B cell (primary cell): Measurements from ENCODE around the gene SLC22A12. TPM values are rescaled to one million over a fixed set of nuclear protein-coding genes. Genes with fewer than 3 reads are reported as not detected.

ENCODE experiments used
- ATAC-seq: fragments of 200-7000 bp; cut with Tn5 transposase; one replicate; pipeline ENCODE4 v1.10.0; 2021; ENCODE audit warnings: low read depth, mild to moderate bottlenecking, moderate number of reproducible peaks, moderate library complexity
- CTCF ChIA-PET: fragments of 350-600 bp; sonication (Branson Sonifier 250); formaldehyde crosslinking; loops from one replicate; lab custom pipeline; 2021; ENCODE audit warnings: antibody characterized with exemption, inconsistent platforms; lab: Charles Lee
- POLR2A ChIA-PET: fragments of 350-600 bp; sonication (Branson Sonifier 250); formaldehyde crosslinking; loops from one replicate; lab custom pipeline; 2021; ENCODE audit warnings: antibody characterized with exemption; lab: Charles Lee
- DNase-seq: peaks from one replicate; pipeline ENCODE4 v3.0.0; 2013
- H2AFZ ChIP-seq: 2 replicates; pipeline ENCODE4 v1.6.1; 2012; ENCODE audit warnings: mild to moderate bottlenecking, low read depth, low read length; ENCODE audit not compliant: insufficient read depth, poor library complexity, severe bottlenecking
- H3K27ac ChIP-seq, 2 donors: 1 replicate in 1 of 2; 2 replicates in 1 of 2; pipeline ENCODE4 v1.5.1; 2012 to 2013; ENCODE audit warnings: low read length in 2 of 2, mild to moderate bottlenecking in 2 of 2, moderate library complexity in 1 of 2
- H3K27me3 ChIP-seq, 4 experiments: fragments of 200-600 bp in 1 of 4; sonication (generic) in 1 of 4; replicated peaks in 1 of 4; 1 replicate in 2 of 4; 2 replicates in 2 of 4; pipeline versions ENCODE4 v1.6.1 to v1.7.0; 2013 to 2016; ENCODE audit warnings: low read length in 3 of 4, mild to moderate bottlenecking in 2 of 4, mixed read lengths in 1 of 4, moderate library complexity in 1 of 4; ENCODE audit not compliant: insufficient read depth in 4 of 4, control insufficient read depth in 3 of 4; ENCODE audit errors: control extremely low read depth in 1 of 4
- H3K36me3 ChIP-seq, 2 experiments: replicated peaks in 1 of 2; 1 replicate in 1 of 2; 2 replicates in 1 of 2; pipeline versions ENCODE4 v1.6.1 to v1.7.1; 2013; ENCODE audit warnings: low read length in 1 of 2; ENCODE audit not compliant: insufficient read depth in 2 of 2, control insufficient read depth in 1 of 2; ENCODE audit errors: control extremely low read depth in 1 of 2, extremely low read depth in 1 of 2
- H3K4me1 ChIP-seq, 2 donors: fragments of 200-600 bp in 1 of 2; sonication (generic) in 1 of 2; 1 replicate in 1 of 2; 2 replicates in 1 of 2; pipeline versions ENCODE4 v1.5.1 to v1.6.1; 2013 to 2017; ENCODE audit warnings: low read length in 2 of 2; ENCODE audit not compliant: control insufficient read depth in 2 of 2, insufficient read depth in 2 of 2
- H3K4me2 ChIP-seq: replicated peaks from 2 replicates; pipeline ENCODE3; 2012; ENCODE audit warnings: mild to moderate bottlenecking, low read depth, low read length; ENCODE audit not compliant: poor library complexity, severe bottlenecking
- H3K4me3 ChIP-seq, 5 experiments: fragments of 200-600 bp in 1 of 5; sonication (generic) in 1 of 5; 1 replicate in 3 of 5; 2 replicates in 2 of 5; pipeline versions ENCODE4 v1.5.1 to v1.7.0; 2011 to 2016; ENCODE audit warnings: low read length in 4 of 5, mild to moderate bottlenecking in 4 of 5, low read depth in 2 of 5, control low read depth in 1 of 5, moderate library complexity in 1 of 5; ENCODE audit not compliant: insufficient read depth in 1 of 5; ENCODE audit errors: control extremely low read depth in 1 of 5, extremely low read depth in 1 of 5
- H3K79me2 ChIP-seq: fragments of 200-600 bp; sonication (generic); one replicate; pipeline ENCODE4 v1.6.0; 2016; ENCODE audit warnings: low read length; ENCODE audit not compliant: control insufficient read depth, insufficient read depth
- H3K9ac ChIP-seq: fragments of 200-600 bp; sonication (generic); 2 replicates; pipeline ENCODE4 v1.6.1; 2017; ENCODE audit warnings: mild to moderate bottlenecking, low read length, moderate library complexity
- H3K9me3 ChIP-seq, 3 donors: one replicate each; pipeline versions ENCODE4 v1.6.1 to v1.7.1; 2013; ENCODE audit warnings: low read length in 2 of 3; ENCODE audit not compliant: control insufficient read depth in 2 of 3, insufficient read depth in 1 of 3; ENCODE audit errors: control extremely low read depth in 1 of 3
- H4K20me1 ChIP-seq: 2 replicates; pipeline ENCODE4 v1.6.0; 2012; ENCODE audit warnings: mild to moderate bottlenecking, low read length; ENCODE audit not compliant: insufficient read depth, control insufficient read depth, poor library complexity, severe bottlenecking
- H3K27ac Mint-ChIP-seq: one replicate; pipeline ENCODE4 v1.8.0; 2021; ENCODE audit warnings: mixed read lengths
- H3K27me3 Mint-ChIP-seq: one replicate; pipeline ENCODE4 v1.8.0; 2021; ENCODE audit warnings: mixed read lengths
- H3K4me1 Mint-ChIP-seq: one replicate; pipeline ENCODE4 v1.8.0; 2021; ENCODE audit warnings: mixed read lengths
- H3K4me3 Mint-ChIP-seq: one replicate; pipeline ENCODE4 v1.8.0; 2021; ENCODE audit warnings: mixed read lengths
- H3K9me3 Mint-ChIP-seq: one replicate; pipeline ENCODE4 v1.8.0; 2022; ENCODE audit warnings: mixed read lengths; ENCODE audit not compliant: insufficient read depth
- CTCF ChIP-seq: fragments of 200-600 bp; IDR thresholded peaks from one replicate; pipeline ENCODE4 v1.8.0; 2022; ENCODE audit warnings: antibody characterized with exemption, mild to moderate bottlenecking
- EZH2 ChIP-seq: IDR thresholded peaks from 2 replicates; pipeline ENCODE4 v1.6.1; 2012; ENCODE audit warnings: borderline replicate concordance, low read depth, mild to moderate bottlenecking, moderate library complexity, low read length; ENCODE audit not compliant: insufficient read depth, poor library complexity, severe bottlenecking
- WGBS: methylation state at CpG from one replicate; pipeline ENCODE4 v1.1.5; 2013; ENCODE audit warnings: missing lambda C conversion rate; ENCODE audit not compliant: insufficient coverage; 5-methylcytosine and 5-hydroxymethylcytosine counted together
- intact Hi-C: fragments of 100-400 bp; cut with micrococcal nuclease; formaldehyde crosslinking; loops from one replicate; pipeline ENCODE4 v1.10.0; 2022
- polyA plus RNA-seq: library from polyadenylated mRNA; depleted of rRNA; stranded (reverse); fragments of >200 nt; gene quantifications from 2 replicates; pipeline ENCODE4 v1.2.3, GENCODE V29; 2012
- total RNA-seq, 2 donors: library from RNA; stranded (reverse); fragments of 120-200 nt in 1 of 2; gene quantifications; 1 replicate in 1 of 2; 2 replicates in 1 of 2; pipeline versions ENCODE4 v1.2.3 to v1.2.4, GENCODE V29; 2013 to 2022

Gene SLC22A12
- total and polyA plus RNA-seq, 2 donors (not counting 1 experiment from before 2014, with no cell fraction given), result not detected

GRCh38 chr11:64586366-64586765, 4.7 kb upstream of the SLC22A12 start:
- H3K27ac Mint-ChIP-seq, result no peak overlapping the region
- intact Hi-C loops, result no loop called here
- no peaks in the 10 kb centered on the region for H3K4me1 Mint-ChIP-seq
- H3K9me3 ChIP-seq, result peaks cover 0 to 19% (median 5%) of the 10 kb centered on the region in 3 donors
- H3K4me3 ChIP-seq, result no peak overlapping the region
- no peak overlapping the region for H3K27ac ChIP-seq
- no peak overlapping the region for H2AFZ ChIP-seq
- ATAC-seq, result no peak
- no peaks in the 10 kb centered on the region for H3K79me2 ChIP-seq
- no peaks in the 10 kb centered on the region for H3K4me1 ChIP-seq
- no peak overlapping the region for H3K4me2 ChIP-seq
- ChIA-PET CTCF (no interaction called here), POLR2A (no interaction called here)
- peaks cover 0 to 4% (median 0%) of the 10 kb centered on the region in 4 experiments for H3K27me3 ChIP-seq
- H3K4me3 Mint-ChIP-seq, result no peak overlapping the region
- TF ChIP-seq EZH2 (no peak), CTCF (no peak)
- H3K9ac ChIP-seq, result no peak overlapping the region
- H4K20me1 ChIP-seq, result no peaks in the 10 kb centered on the region
- peaks cover 26% of the 10 kb centered on the region for H3K27me3 Mint-ChIP-seq
- peaks cover 10% of the 10 kb centered on the region for H3K9me3 Mint-ChIP-seq
- no peaks in the 10 kb centered on the region for H3K36me3 ChIP-seq
- DNase-seq, result no peak

- Mint-ChIP-seq H3K27ac (no peak overlapping the region), H3K4me1 (no peaks in the 10 kb centered on the region), H3K9me3 (peaks cover 10% of the 10 kb centered on the region), H3K4me3 (no peak overlapping the region), H3K27me3 (peaks cover 26% of the 10 kb centered on the region)
- no peaks in the 10 kb centered on the region for H3K79me2 ChIP-seq
- POLR2A ChIA-PET, result no interaction called here
- H3K4me1 ChIP-seq, result no peaks in the 10 kb centered on the region
- H3K36me3 ChIP-seq, result no peaks in the 10 kb centered on the region
- CTCF ChIA-PET, result no interaction called here
- H2AFZ ChIP-seq, result no peak overlapping the region
- no CpG with 5 or more reads among the region's 2 CpGs for WGBS
- no peak overlapping the region for H3K27ac ChIP-seq
- DNase-seq (no peak), ATAC-seq (no peak)
- H3K27me3 ChIP-seq, result peaks cover 0 to 4% (median 0%) of the 10 kb centered on the region in 4 experiments
- no peak overlapping the region for H3K4me2 ChIP-seq
- TF ChIP-seq EZH2 (no peak), CTCF (no peak)
- intact Hi-C loops, result no loop called here
- no peak overlapping the region for H3K4me3 ChIP-seq
- H4K20me1 ChIP-seq, result no peaks in the 10 kb centered on the region
- peaks cover 0 to 17% (median 5%) of the 10 kb centered on the region in 3 donors for H3K9me3 ChIP-seq
- no peak overlapping the region for H3K9ac ChIP-seq
Measured at GRCh38 chr11:64588701-64589100, 2.3 kb upstream of the SLC22A12 start.
